GM19397 (cell line): ENCODE measurements around the gene PRSS57.

Experiments used
- ATAC-seq: cut with Tn5 transposase; IDR thresholded peaks from one replicate; pipeline ENCODE4 v1.9.1; 2021; ENCODE audit warnings: mild to moderate bottlenecking, moderate library complexity; ENCODE audit not compliant: unreplicated experiment

PRSS57 gene

GRCh38 chr19:639253-640160, 55.7 kb downstream of the PRSS57 start, which contains the start of gene FGF22:
FGF22 (plus strand) TSS chr19:639879; CDS start chr19:639926, 47 bp downstream.
- peak; percentile 54 for ATAC-seq

DNA sequence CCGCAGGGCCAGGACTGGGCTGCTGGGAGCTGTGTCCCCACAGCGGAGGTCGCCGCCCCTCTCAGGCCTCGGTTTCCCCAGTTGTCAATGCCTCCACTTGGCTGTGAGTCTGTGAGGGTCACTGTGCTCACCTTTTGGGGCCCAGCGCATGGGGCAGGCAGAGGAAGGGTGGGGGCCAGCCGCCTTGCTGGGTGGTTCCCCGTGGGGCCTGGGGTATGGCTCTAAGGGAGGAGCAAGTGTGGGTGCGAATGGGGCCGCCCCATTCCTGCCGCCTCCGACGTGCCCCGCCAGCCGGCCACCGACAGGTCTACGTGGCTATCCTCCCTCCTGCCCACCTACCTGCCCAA, 56.4 kb downstream of the PRSS57 start:
- ATAC-seq, result no peak
